PC-3 (cell line): Measurements from ENCODE around the gene UBASH3B. TPM values are rescaled to one million over a fixed set of nuclear protein-coding genes. Genes with fewer than 3 reads are reported as not detected.

Experiments
- ATAC-seq: fragments of 200-7000 bp; cut with Tn5 transposase; 2 replicates; pipeline ENCODE4 v1.9.1; 2020; ENCODE audit warnings: mild to moderate bottlenecking, moderate library complexity
- BruUV-seq: library from RNA; stranded (reverse); fragments of 400-500 nt; replicated peaks from 2 replicates; lab custom pipeline; 2021; lab: Mats Ljungman, UMichigan
- CTCF ChIA-PET: fragments of 300-600 bp; sonication (Branson Sonifier 250); formaldehyde crosslinking; loops from one replicate; lab custom pipeline; 2022; ENCODE audit warnings: antibody characterized with exemption; lab: Charles Lee
- POLR2A ChIA-PET: fragments of 300-600 bp; sonication (Branson Sonifier 250); formaldehyde crosslinking; loops from one replicate; lab custom pipeline; 2022; ENCODE audit warnings: antibody characterized with exemption; ENCODE audit not compliant: unreplicated experiment; lab: Charles Lee
- DNase-seq: peaks from one replicate; pipeline ENCODE4 v3.0.0-alpha.2; 2015
- H2AFZ ChIP-seq: fragments of 300-600 bp; sonication (generic); 2 replicates; pipeline ENCODE4 v1.6.0; 2016; ENCODE audit warnings: antibody characterized with exemption, low read length
- H3F3A ChIP-seq: fragments of 300-600 bp; sonication (generic); one replicate; pipeline ENCODE4 v1.6.0; 2017; ENCODE audit warnings: antibody characterized with exemption, low read length, control low read depth, mild to moderate bottlenecking; ENCODE audit not compliant: unreplicated experiment
- H3K27ac ChIP-seq: fragments of 300-600 bp; sonication (generic); 2 replicates; pipeline ENCODE4 v1.5.1; 2016; ENCODE audit warnings: mild to moderate bottlenecking, low read length
- H3K27me3 ChIP-seq: fragments of 300-600 bp; sonication (generic); 2 replicates; pipeline ENCODE4 v1.6.1; 2016; ENCODE audit warnings: low read length, mixed read lengths
- H3K36me3 ChIP-seq: fragments of 300-600 bp; sonication (generic); 2 replicates; pipeline ENCODE4 v1.6.1; 2016; ENCODE audit warnings: low read depth, mixed run types, low read length, mixed read lengths
- H3K4me1 ChIP-seq: fragments of 300-600 bp; sonication (generic); 2 replicates; pipeline ENCODE4 v1.5.1; 2016; ENCODE audit warnings: low read length; ENCODE audit not compliant: insufficient read depth
- H3K4me2 ChIP-seq: fragments of 300-600 bp; sonication (generic); 2 replicates; pipeline ENCODE4 v1.6.0; 2016; ENCODE audit warnings: low read length
- H3K4me3 ChIP-seq: fragments of 300-600 bp; sonication (generic); 2 replicates; pipeline ENCODE4 v1.5.1; 2016; ENCODE audit warnings: mild to moderate bottlenecking, low read length, mixed read lengths
- H3K79me2 ChIP-seq: fragments of 300-600 bp; sonication (generic); 2 replicates; pipeline ENCODE4 v1.6.1; 2017; ENCODE audit warnings: low read length, mixed read lengths
- H3K9ac ChIP-seq: fragments of 300-600 bp; sonication (generic); 2 replicates; pipeline ENCODE4 v1.6.0; 2016; ENCODE audit warnings: mild to moderate bottlenecking, low read length
- H3K9me2 ChIP-seq: fragments of 300-600 bp; sonication (generic); replicated peaks from 2 replicates; pipeline ENCODE4 v1.6.1; 2016; ENCODE audit warnings: mixed run types, low read length, mixed read lengths
- H3K9me3 ChIP-seq: fragments of 300-600 bp; sonication (generic); 2 replicates; pipeline ENCODE4 v1.6.1; 2016; ENCODE audit warnings: low read length, mixed read lengths
- H4K20me1 ChIP-seq: fragments of 300-600 bp; sonication (generic); 2 replicates; pipeline ENCODE4 v1.6.1; 2016; ENCODE audit warnings: low read length, mixed read lengths
- CTCF ChIP-seq: fragments of 300-600 bp; sonication (generic); conservative IDR thresholded peaks from 2 replicates; pipeline ENCODE4 v1.5.1; 2017; ENCODE audit warnings: antibody characterized with exemption, low read depth, mild to moderate bottlenecking, low read length
- EZH2 ChIP-seq: fragments of 300-600 bp; sonication (generic); IDR thresholded peaks from one replicate; pipeline ENCODE4 v1.6.1; 2017; ENCODE audit warnings: antibody characterized with exemption, mild to moderate bottlenecking, low read length; ENCODE audit not compliant: unreplicated experiment
- EZH2phosphoT487 ChIP-seq: fragments of 300-600 bp; sonication (generic); IDR thresholded peaks from 2 replicates; pipeline ENCODE4 v1.6.1; 2018; ENCODE audit warnings: mild to moderate bottlenecking, antibody characterized with exemption, low read length, borderline replicate concordance
- intact Hi-C: fragments of 100-400 bp; cut with micrococcal nuclease; formaldehyde crosslinking; loops from 2 replicates; pipeline ENCODE4 v1.9.0; 2023
- total RNA-seq: library from RNA; depleted of rRNA; stranded (reverse); fragments of >200 nt; gene quantifications from 2 replicates; pipeline ENCODE4 v1.2.3, GENCODE V29; 2014

UBASH3B gene
- total RNA-seq, 1 experiment from 2014 or later, result 178 TPM

GRCh38 chr11:122690384-122690783, 34.9 kb downstream of the UBASH3B start:
- Histone ChIP-seq H3K36me3 (no peaks in the 10 kb centered on the region), H3K4me3 (no peak overlapping the region), H3K27me3 (no peaks in the 10 kb centered on the region), H3K79me2 (peaks cover 55% of the 10 kb centered on the region), H3K9ac (no peak overlapping the region), H3K9me3 (no peaks in the 10 kb centered on the region), H3K4me1 (no peaks in the 10 kb centered on the region), H3K9me2 (no peaks in the 10 kb centered on the region), H4K20me1 (no peaks in the 10 kb centered on the region), H3F3A (no peaks in the 10 kb centered on the region), H3K4me2 (no peak overlapping the region), H2AFZ (no peak overlapping the region), H3K27ac (no peak overlapping the region)
- CTCF ChIA-PET, result no interaction called here
- POLR2A ChIA-PET, result no interaction called here
- ATAC-seq (no peak), DNase-seq (no peak)
- no TSS peak for BruUV-seq
- TF ChIP-seq CTCF (no peak), EZH2phosphoT487 (no peak), EZH2 (no peak)
- intact Hi-C loops, result no loop called here

- BruUV-seq, result no TSS peak
- Histone ChIP-seq H3K36me3 (no peaks in the 10 kb centered on the region), H3F3A (no peaks in the 10 kb centered on the region), H3K27ac (no peak overlapping the region), H3K4me1 (no peaks in the 10 kb centered on the region), H2AFZ (no peak overlapping the region), H3K4me3 (no peak overlapping the region), H3K9me3 (no peaks in the 10 kb centered on the region), H4K20me1 (no peaks in the 10 kb centered on the region), H3K9ac (no peak overlapping the region), H3K9me2 (no peaks in the 10 kb centered on the region), H3K4me2 (no peak overlapping the region), H3K79me2 (peaks cover 52% of the 10 kb centered on the region), H3K27me3 (no peaks in the 10 kb centered on the region)
- TF ChIP-seq CTCF (no peak), EZH2phosphoT487 (no peak), EZH2 (no peak)
- POLR2A ChIA-PET, result interaction anchor here (0.7 kb wide), 2 partner anchors 22 to 49 kb away, joined by 3 to 4 read pairs; no protein-coding TSS in a partner anchor
- no peak for DNase-seq
- CTCF ChIA-PET, result no interaction called here
- intact Hi-C loops, result no loop called here
- ATAC-seq, result no peak
These were observed 35.5 kb downstream of the UBASH3B start for GRCh38 chr11:122690801-122691548.

- Histone ChIP-seq H3K9ac (no peak overlapping the region), H3K4me3 (no peak overlapping the region), H3K27ac (no peak overlapping the region), H3K79me2 (peaks cover 50% of the 10 kb centered on the region), H3K27me3 (no peaks in the 10 kb centered on the region), H3K4me1 (no peaks in the 10 kb centered on the region), H3K9me3 (no peaks in the 10 kb centered on the region), H4K20me1 (no peaks in the 10 kb centered on the region), H3K4me2 (no peak overlapping the region), H2AFZ (no peak overlapping the region), H3K36me3 (no peaks in the 10 kb centered on the region), H3K9me2 (no peaks in the 10 kb centered on the region), H3F3A (no peaks in the 10 kb centered on the region)
- TF ChIP-seq CTCF, result no peak
- TF ChIP-seq EZH2, result no peak
- no peak for TF ChIP-seq EZH2phosphoT487
- ChIA-PET CTCF (no interaction called here), POLR2A (interaction anchor here (0.7 kb wide), 2 partner anchors 23 to 49 kb away, joined by 3 to 4 read pairs; no protein-coding TSS in a partner anchor)
- intact Hi-C loops, result no loop called here
- ATAC-seq (no peak), DNase-seq (no peak)
- no TSS peak for BruUV-seq
These were observed 36.1 kb downstream of the UBASH3B start for GRCh38 chr11:122691549-122692150.
